Esophagus squamous epithelium (tissue), 4 donors: Measurements from ENCODE around the gene UMAD1.

Experiments used
- CTCF ChIP-seq, 6 experiments: fragments of 450-650 bp in 4 of 6; fragments of 200-600 bp in 2 of 6; sonication (generic) in 2 of 6; IDR thresholded peaks; one replicate each; pipeline ENCODE4 v1.5.1; 2016 to 2019; ENCODE audit warnings: antibody characterized with exemption in 6 of 6, mild to moderate bottlenecking in 4 of 6, moderate library complexity in 4 of 6
- POLR2A ChIP-seq, 4 donors: fragments of 450-650 bp; IDR thresholded peaks; one replicate each; pipeline ENCODE4 v1.6.1; 2017; ENCODE audit warnings: antibody characterized with exemption in 4 of 4, mild to moderate bottlenecking in 4 of 4, moderate library complexity in 3 of 4

DNA sequence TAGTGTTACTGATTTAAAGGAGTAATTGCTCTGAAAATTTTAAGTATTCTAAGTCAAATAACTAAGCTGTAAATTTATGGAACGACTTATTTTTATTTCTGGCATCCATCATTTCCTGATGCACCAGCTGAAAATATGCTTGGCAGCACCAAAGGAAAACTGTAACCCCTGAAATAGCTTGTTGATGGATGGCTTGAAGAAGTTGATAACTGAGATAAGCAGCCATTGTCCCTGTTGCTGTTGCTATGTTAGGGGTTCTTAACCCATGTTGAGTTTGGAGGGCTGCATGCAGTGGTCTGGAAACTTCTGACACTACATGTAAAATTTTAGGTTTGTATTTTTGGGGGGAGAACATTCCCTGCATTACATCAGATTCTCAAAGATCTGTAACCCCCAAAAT, 47.2 kb downstream of the UMAD1 start:
- TF ChIP-seq CTCF (IDR thresholded peaks at IDR 0.05) = no peak
- no peak for TF ChIP-seq POLR2A (IDR thresholded peaks at IDR 0.05)
